Measurements from ENCODE around the gene ZFAND2B.
"Not testable (repeated sequence)": the region's sequence is repeated elsewhere in the genome, so short reads cannot be mapped to it uniquely, and the experiment has no call there.

Gene ZFAND2B

GRCh38 chr2:219175928-219176817, 30.4 kb upstream of the ZFAND2B start:
- DNase-seq (ENCODE audit: low spot score) = peak; percentile 53

GRCh38 chr2:219176818-219177551, 29.6 kb upstream of the ZFAND2B start, which contains the start of gene CNPPD1:
TSS of gene CNPPD1 (minus strand) at chr2:219176925. CDS start at chr2:219176828, 97 bp downstream.
- DNase-seq (ENCODE audit: low spot score) = peak; percentile 88

GRCh38 chr2:219177552-219178376, 28.8 kb upstream of the ZFAND2B start, which contains the start of gene RETREG2:
TSS of gene RETREG2 (plus strand) at chr2:219178275. CDS start at chr2:219178353, 78 bp downstream.
- DNase-seq (ENCODE audit: low spot score) = peak; percentile 100

- DNase-seq (ENCODE audit: low spot score) = no peak
These were observed 28.0 kb upstream of the ZFAND2B start for GRCh38 chr2:219178377-219179175.

- DNase-seq (ENCODE audit: low spot score) = no peak
These were observed 26.7 kb upstream of the ZFAND2B start for GRCh38 chr2:219179601-219180465.

GRCh38 chr2:219180961-219181360, 25.6 kb upstream of the ZFAND2B start:
- no peak for DNase-seq (ENCODE audit: low spot score)

- DNase-seq (ENCODE audit: low spot score) = no peak
These were observed 25.1 kb upstream of the ZFAND2B start for GRCh38 chr2:219181531-219181930.

GRCh38 chr2:219182331-219183150, 24.0 kb upstream of the ZFAND2B start:
- DNase-seq (ENCODE audit: low spot score) = no peak

- no peak for DNase-seq (ENCODE audit: low spot score)
These were observed 23.3 kb upstream of the ZFAND2B start for GRCh38 chr2:219183151-219183772.

- no peak for DNase-seq (ENCODE audit: low spot score)
These were observed 22.5 kb upstream of the ZFAND2B start for GRCh38 chr2:219184121-219184520.

GRCh38 chr2:219186754-219187456, 19.7 kb upstream of the ZFAND2B start:
- DNase-seq (ENCODE audit: low spot score) = no peak

- DNase-seq (ENCODE audit: low spot score) = no peak
These were observed 9.2 kb upstream of the ZFAND2B start for GRCh38 chr2:219197388-219197787.

GRCh38 chr2:219198974-219199373, 7.6 kb upstream of the ZFAND2B start:
- DNase-seq (ENCODE audit: low spot score) = no peak

GRCh38 chr2:219199470-219200211, 6.9 kb upstream of the ZFAND2B start:
- no peak for DNase-seq (ENCODE audit: low spot score)

- not testable (repeated sequence) for DNase-seq (ENCODE audit: low spot score)
These were observed 5.9 kb upstream of the ZFAND2B start for GRCh38 chr2:219200502-219201326.

- DNase-seq (ENCODE audit: low spot score) = not testable (repeated sequence)
These were observed 5.3 kb upstream of the ZFAND2B start for GRCh38 chr2:219201331-219201730.

Measured in AG08396 (cell line).